SK-N-SH treated with all-trans-retinoic acid at 6 μM for 48 hours (cell line): ENCODE measurements around the gene APCDD1L.

Source experiments
- ARNTL ChIP-seq: fragments of 450-650 bp; formaldehyde crosslinking; IDR thresholded peaks from 2 replicates; pipeline ENCODE4 v1.5.0; 2020; ENCODE audit warnings: low read depth, mild to moderate bottlenecking, moderate library complexity, borderline replicate concordance
- BACH2 ChIP-seq: fragments of 250-450 bp; sonication (Bioruptor Pico); IDR thresholded peaks from 2 replicates; pipeline ENCODE4 v1.9.0; 2021; ENCODE audit warnings: mild to moderate bottlenecking, borderline replicate concordance
- TF ChIP-seq, protein P1 (sequence below): fragments of 250-450 bp; sonication (Bioruptor Pico); IDR thresholded peaks from 2 replicates; pipeline ENCODE4 v1.8.0; 2021; ENCODE audit warnings: low read depth, mild to moderate bottlenecking, moderate library complexity, borderline replicate concordance

DNA sequence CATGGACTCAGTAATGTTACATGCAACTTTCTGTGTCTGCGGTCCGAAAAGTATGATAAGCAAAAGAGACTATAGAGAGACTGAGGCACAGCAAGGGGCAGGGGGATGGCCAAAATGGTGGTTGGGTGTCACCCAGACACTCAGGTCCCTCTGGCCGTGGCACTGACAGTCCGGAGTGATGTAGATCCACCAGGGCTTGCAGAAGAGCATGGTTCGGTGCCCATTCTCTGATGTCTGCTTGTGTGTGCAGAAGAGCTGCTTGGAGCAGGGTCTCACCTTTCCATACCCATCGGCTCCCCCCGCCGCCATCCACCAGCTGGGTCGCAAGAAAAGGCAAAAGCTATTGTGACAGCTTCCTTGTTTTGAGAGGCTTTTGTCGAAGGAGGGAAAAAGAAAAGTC, 6.6 kb upstream of the APCDD1L start:
- TF ChIP-seq, protein P1, sequence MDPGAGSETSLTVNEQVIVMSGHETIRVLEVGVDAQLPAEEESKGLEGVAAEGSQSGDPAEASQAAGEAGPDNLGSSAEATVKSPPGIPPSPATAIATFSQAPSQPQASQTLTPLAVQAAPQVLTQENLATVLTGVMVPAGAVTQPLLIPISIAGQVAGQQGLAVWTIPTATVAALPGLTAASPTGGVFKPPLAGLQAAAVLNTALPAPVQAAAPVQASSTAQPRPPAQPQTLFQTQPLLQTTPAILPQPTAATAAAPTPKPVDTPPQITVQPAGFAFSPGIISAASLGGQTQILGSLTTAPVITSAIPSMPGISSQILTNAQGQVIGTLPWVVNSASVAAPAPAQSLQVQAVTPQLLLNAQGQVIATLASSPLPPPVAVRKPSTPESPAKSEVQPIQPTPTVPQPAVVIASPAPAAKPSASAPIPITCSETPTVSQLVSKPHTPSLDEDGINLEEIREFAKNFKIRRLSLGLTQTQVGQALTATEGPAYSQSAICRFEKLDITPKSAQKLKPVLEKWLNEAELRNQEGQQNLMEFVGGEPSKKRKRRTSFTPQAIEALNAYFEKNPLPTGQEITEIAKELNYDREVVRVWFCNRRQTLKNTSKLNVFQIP (CRISPR knock-in tag): no peak
- TF ChIP-seq BACH2 (CRISPR knock-in tag) (no peak), ARNTL (CRISPR knock-in tag) (no peak)
